H1 (cell line): Measurements from ENCODE around the gene KIAA1755. TPM values are rescaled to one million over a fixed set of nuclear protein-coding genes. Genes with fewer than 3 reads are reported as not detected.

Experiments used
- CHD2 ChIP-seq: IDR thresholded peaks from 2 replicates; pipeline ENCODE4 v1.6.1; 2012; ENCODE audit warnings: low read length, improper control_type of control experiment
- CTCF ChIP-seq, 3 experiments: IDR thresholded peaks; 1 replicate in 2 of 3; 2 replicates in 1 of 3; pipeline versions ENCODE4 v1.5.1 to v1.6.1; 2011; ENCODE audit warnings: low read length in 3 of 3, mild to moderate bottlenecking in 3 of 3, inconsistent platforms in 2 of 3, low read depth in 1 of 3, moderate library complexity in 1 of 3; ENCODE audit not compliant: insufficient read depth in 1 of 3; ENCODE audit errors: control extremely low read depth in 1 of 3
- RNF2 ChIP-seq: fragments of 200-900, 300-1000 bp; sonication (generic); IDR thresholded peaks from 2 replicates; pipeline ENCODE4 v1.7.1; 2016; ENCODE audit warnings: borderline replicate concordance, low read depth, mild to moderate bottlenecking, antibody characterized with exemption, low read length; ENCODE audit not compliant: poor library complexity, severe bottlenecking; ENCODE audit errors: missing control alignments
- polyA plus RNA-seq, 7 experiments: library from polyadenylated mRNA; depleted of rRNA in 3 of 7; stranded (reverse) in 5 of 7; unstranded in 2 of 7; fragments of >200 nt in 5 of 7; fragments of 200-250 nt in 2 of 7; gene quantifications; 1 replicate in 5 of 7; 2 replicates in 1 of 7; 4 replicates in 1 of 7; pipeline versions ENCODE4 v1.2.1 to v1.2.3, GENCODE V29; 2011 to 2013; ENCODE audit warnings: missing spikeins in 2 of 7, mixed read lengths in 2 of 7
- total RNA-seq: library from RNA; stranded (reverse); fragmentation: NEBNext Ultra II Directional; extraction: Animal tissue kit (Norgen Biotek cat#: 25700); gene quantifications from 2 replicates; pipeline ENCODE4 v1.2.1, GENCODE V29; 2021

KIAA1755 gene
- total and polyA plus RNA-seq, 2 of the 8 experiments (the other 6 are each of a cell fraction or from before 2014, with no cell fraction given), result 0.23 TPM; not detected in 1

- TF ChIP-seq CTCF (IDR thresholded peaks at IDR 0.05; ENCODE audit: control extremely low read depth in 1 of 3, insufficient read depth in 1 of 3, low read depth in 1 of 3, low read length in 3 of 3) (peak; percentile 87 to 96 (median 89)), CHD2 (no peak), RNF2 (no peak)
Measured at GRCh38 chr20:38222231-38222922, 38.2 kb downstream of the KIAA1755 start (continued).
